ENCODE measurements around the gene HSPD1.
"Not testable (repeated sequence)": the region's sequence is repeated elsewhere in the genome, so short reads cannot be mapped to it uniquely, and the experiment has no call there.

HSPD1 gene

DNA sequence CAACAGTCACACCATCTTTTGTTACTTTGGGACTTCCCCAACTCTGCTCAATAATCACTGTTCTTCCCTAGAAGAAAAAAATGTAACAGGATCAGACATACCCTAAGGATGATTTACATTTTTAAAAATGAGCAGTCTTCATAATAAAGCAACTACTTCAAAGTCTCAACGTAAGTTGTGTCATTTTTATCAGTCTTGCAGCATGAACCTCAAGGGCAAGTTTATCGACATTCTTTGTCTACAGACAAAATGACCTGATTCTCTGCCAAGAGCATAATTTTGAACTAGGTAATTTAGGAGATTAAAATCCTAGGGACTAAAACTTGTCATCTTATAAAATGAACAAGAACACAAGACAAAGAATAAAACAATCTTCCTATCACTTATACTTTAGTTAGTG lies 2.3 kb downstream of the HSPD1 start:
- no peak for DNase-seq (ENCODE audit: low read depth, low spot score)

DNA sequence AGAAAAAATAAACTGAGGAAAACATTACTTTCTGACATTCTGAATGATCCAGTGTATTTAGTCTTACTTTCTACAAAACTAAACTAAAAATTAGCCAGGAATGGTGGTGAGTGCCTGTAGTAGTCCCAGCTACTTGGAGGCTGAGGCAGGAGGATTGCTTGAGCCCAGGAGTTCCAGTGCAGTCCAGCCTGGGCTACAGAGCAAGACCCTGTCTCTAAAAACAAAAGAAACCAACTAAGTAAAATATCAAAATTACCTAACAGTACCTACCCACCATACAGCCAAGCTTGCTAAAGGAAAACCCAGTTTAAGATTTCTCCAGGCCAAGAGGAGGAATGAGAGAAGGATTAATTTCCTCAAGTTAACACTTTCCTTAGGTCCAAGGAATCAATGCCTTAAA lies 2.9 kb downstream of the HSPD1 start:
- no peak for DNase-seq (ENCODE audit: low read depth, low spot score)

DNA sequence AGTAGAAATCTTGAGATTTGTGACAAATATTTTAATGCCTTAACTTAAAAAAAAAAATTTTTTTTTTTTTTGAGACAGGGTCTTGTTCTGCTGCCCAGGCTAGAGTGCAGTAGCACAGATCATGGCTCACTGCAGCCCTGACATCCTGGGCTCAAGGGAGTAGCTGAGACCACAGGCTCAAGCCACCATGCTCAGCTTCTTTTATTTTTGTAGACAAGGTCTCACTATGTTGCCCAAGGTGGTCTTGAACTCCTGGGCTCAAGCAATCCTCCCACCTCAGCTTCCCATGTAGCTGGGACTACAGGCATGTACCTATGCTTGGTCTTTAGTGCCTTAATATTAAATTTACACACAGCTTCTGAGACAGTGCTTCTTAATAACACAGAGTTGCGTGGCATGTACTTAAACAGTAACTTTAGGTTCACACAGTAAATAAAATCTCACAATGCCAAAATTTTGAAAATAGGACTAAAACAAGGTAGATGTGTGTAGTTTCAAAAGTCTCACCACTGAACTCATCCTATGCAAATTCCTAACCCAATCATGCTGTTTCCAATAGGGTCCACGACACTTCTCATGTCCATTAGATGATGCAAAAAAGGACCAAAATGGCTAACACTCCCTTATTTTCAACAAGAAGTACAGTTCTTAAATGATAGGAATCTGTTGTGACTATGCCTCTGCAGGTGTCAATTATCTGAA lies 4.1 kb downstream of the HSPD1 start:
- no peak for DNase-seq (ENCODE audit: low read depth, low spot score)

DNA sequence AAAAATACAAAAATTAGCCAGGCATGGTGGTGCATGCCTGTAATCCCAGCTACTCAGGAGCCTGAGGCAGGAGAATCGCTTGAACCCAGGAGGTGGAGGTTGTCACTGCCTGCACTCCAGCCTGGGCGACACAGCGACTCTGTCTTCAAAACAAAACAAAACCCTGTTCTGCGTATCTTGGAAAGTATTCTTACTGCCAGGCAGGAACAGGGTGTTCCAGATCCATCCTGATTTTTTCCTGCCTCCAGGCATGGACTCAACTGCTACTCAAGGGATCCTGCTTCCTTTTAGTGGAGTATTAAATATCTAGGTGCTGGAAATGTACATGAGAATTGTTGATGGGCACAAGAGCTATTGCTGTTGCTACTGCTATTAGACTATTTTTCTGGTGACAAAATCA lies 12.3 kb downstream of the HSPD1 start:
- DNase-seq (ENCODE audit: low read depth, low spot score) = no peak

DNA sequence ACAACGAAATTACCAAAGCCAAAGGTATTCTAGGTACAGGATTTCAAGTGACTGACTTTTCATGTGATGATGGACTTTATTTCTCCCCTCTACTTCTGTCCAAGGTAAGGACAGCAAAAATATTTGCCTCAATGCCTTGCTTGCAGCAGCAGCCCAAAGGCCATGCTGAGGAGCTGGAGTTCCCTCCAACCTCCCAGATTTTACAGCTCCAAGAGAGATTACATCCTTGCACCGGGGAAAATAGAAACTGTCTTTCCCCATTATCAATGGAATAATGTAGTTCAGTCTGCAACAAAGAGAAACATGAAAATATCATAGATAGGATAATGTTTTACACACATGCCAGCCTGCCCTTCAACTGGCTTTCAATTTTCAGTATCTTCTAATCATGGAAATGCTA lies 13.5 kb downstream of the HSPD1 start:
- no peak for DNase-seq (ENCODE audit: low read depth, low spot score)

DNA sequence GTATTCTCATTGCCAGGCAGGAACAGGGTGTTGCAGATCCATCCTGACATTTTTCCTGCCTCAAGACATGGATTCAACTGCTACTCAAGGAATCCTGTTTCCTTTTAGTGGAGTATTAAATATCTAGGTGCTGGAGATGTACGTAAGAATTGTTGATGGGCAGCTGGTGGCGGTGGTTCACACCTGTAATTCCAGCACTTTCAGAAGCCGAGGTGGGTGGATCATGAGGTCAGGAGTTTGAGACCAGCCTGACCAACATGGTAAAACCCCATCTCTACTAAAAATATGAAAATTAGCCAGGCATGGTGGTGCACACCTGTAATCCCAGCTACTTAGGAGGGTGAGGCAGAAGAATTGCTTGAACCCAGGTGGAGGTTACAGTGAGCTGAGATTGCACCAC lies 15.4 kb downstream of the HSPD1 start:
- DNase-seq (ENCODE audit: low read depth, low spot score) = not testable (repeated sequence)

DNA sequence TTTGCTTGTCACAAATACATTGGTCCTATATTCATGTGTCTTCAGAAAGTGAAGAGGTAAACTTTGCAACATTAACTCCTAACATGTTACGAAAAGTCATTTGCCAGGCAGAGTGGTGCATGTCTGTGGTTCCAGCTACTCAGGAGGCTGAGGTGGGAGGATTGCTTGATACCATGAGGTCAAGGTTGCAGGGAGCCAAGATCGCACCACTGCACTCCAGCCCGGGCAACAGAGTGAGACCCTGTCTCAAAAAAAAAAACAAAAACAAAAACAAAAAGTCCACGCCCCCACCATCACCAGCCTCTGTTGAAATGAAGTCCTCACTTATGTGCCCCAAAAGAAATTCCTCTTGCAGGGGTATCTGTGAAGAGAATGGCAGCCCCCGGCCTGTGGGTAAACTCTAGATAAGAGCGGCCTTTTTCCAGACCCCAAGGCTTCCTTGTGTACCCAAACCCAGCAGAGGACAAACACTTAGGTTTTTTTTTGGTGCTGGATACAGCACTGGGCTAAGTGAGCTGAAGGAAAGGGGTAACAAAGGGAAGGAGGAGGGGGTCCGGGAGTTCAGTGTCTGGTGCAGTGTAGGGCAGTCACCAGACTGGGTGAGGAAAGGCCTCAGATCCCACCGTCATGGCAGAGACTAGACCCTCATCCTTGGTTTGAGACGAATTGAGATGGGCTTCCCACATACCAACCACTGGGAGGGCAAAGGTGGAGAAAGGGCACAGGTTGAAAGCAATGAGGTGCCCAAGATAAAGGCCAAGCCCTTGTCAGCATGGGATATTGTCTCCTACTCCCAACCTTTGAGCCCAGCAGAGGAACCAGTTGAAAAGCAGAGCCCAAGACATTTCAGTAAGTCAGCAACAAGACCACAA lies 19.2 kb downstream of the HSPD1 start:
- no peak for DNase-seq (ENCODE audit: low read depth, low spot score)

DNA sequence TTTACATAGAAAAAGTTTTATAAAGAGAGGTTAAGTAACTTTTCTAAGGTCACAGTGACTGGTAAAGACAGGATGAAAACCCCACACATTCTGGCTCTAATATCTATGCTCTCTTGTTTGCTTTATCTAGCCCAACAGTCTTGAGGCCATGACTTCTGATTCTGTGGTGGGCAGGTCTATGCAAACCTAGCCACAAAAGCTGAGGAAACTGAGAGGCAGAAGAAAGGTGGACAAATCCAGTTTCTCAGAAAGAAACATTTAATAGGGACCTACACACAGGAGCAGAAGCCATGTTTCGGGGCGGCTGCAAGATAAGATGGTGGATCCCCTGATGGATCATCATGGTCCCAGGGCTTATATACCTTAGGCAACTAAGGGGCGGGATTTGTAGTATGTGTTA lies 21.8 kb downstream of the HSPD1 start:
- DNase-seq (ENCODE audit: low read depth, low spot score) = no peak

DNA sequence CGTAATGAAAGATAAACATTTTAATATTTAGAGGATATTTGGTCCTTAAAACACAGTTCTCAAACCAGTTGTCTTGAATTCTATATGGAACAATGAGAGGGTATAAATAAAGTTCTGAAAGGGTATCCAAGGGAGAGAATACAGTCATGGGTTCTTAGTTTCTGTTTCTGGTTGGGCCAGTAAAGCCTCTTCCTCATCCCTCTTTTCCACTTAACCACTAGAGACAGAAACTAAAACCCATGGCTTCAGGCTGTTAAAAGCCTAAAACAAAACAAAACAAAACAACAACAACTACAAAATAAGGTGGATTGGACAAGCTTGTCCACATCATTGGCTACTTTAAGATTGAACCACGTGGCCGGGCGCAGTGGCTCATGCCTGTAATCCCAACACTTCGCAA lies 27.5 kb downstream of the HSPD1 start:
- no peak for DNase-seq (ENCODE audit: low read depth, low spot score)

DNA sequence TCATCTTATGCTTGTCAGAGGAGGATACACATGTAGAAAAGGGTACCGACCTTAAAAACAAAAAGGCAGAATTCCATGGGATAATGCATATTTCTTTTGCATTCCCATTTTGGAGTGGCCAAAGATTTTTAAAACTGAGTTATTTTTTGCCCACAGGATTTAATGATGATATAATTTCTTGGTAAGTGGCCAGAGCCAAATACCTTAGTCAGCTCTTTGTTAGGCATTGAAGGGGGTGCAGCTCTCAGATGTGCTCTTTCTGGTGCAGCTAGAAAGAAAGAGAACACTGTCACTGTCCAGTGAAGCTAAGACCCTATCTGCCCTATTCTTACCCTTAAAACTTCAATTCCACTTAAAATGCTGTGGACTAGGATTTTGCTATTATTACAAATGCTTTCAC lies 35.5 kb downstream of the HSPD1 start:
- DNase-seq (ENCODE audit: low read depth, low spot score) = no peak

DNA sequence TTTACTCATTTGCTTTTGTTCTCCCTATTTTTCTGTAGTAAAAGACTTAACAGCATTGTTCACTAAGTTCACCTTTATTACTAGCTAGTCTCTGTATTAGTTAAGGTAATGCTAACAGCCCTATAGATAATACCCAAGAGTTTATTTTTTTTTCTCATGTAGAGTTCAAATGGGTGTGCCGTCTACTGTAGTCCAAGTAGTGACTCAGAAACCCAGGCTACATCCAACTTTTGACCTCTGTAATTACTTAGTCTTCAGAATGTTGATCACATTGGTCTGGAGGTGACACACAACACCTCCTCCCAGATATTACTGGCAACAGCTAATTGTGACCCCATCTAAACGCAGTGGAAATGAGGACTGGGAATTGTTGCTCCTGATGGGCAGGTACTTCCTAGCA lies 38.6 kb downstream of the HSPD1 start:
- DNase-seq (ENCODE audit: low read depth, low spot score) = no peak

DNA sequence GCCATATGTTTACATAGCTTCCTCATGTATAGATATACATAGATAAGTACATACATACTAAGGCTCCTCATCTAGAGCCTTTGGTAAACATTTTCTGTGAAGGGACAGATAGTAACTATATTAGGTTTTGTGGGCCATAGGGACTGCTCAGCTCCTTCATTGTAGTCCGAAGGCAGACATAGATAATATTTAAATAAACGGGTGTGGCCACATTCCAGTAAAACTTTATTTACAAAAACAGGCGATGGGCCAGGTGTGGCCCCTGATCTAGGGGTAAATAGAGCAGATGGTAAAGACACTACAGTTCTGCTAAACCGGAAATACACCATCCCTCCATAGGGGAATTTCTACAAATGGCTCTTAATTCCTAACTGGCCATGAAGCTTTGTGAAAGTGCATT lies 39.0 kb downstream of the HSPD1 start:
- DNase-seq (ENCODE audit: low read depth, low spot score) = no peak

DNA sequence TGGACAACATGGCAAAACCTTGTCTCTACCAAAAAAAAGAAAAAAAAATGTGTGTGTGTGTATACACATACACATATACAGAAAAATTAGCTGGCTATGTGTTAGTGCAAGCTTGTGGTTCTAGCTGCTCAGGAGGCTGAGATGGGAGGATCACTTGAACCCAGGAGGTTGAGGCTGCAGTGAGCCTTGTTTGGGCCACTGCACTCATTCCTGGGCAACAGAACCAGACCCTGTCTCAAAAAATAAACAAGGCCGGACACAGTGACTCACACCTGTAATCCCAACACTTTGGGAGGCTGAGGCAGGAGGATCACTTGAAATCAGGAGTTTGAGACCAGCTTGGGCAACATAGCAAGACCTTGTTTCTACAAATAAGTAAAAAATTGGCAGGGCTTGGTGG lies 44.2 kb downstream of the HSPD1 start:
- no peak for DNase-seq (ENCODE audit: low read depth, low spot score)

DNA sequence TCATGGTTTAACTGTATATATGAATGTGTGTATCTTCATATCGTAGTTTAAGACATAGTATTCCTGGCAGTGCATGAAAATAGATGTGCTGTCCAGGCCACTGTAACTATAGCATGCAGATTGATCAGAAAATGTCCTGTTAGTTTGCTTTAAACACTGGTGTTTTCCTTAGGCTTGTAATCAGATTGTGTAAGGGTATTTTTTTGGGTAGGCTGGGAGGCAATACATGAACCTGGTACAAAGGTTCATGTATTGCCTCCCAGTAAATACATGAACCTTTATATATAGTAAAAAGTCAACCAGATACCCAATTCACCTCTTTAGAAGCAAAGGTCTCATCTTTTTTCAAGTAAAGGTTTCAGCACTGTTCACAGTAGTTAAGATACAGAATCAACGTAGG lies 44.7 kb downstream of the HSPD1 start:
- DNase-seq (ENCODE audit: low read depth, low spot score) = no peak

DNA sequence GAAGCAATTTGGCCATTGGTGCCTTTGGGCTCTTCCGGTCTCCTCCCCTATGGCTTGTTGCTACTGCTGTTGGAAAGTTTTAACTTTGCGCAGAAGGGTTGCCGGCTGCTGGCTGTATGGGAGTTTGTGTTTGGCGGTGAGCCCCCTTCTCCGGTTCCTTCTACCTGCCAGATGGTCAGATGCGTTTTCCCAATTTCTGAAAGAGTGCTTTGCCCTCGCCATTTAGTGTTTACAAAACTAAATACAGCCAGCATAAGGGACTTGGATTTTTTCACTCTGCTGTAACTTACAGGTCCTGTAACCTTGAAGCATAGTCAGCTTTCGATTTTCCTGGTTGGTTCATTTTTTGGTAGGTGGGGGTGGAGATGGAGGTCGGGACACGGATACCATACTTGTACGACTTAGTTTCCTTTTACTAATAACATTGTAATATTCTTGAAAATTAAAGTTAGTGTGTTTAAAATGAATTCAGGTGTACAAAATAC lies 45.7 kb downstream of the HSPD1 start:
- no peak for DNase-seq (ENCODE audit: low read depth, low spot score)

DNA sequence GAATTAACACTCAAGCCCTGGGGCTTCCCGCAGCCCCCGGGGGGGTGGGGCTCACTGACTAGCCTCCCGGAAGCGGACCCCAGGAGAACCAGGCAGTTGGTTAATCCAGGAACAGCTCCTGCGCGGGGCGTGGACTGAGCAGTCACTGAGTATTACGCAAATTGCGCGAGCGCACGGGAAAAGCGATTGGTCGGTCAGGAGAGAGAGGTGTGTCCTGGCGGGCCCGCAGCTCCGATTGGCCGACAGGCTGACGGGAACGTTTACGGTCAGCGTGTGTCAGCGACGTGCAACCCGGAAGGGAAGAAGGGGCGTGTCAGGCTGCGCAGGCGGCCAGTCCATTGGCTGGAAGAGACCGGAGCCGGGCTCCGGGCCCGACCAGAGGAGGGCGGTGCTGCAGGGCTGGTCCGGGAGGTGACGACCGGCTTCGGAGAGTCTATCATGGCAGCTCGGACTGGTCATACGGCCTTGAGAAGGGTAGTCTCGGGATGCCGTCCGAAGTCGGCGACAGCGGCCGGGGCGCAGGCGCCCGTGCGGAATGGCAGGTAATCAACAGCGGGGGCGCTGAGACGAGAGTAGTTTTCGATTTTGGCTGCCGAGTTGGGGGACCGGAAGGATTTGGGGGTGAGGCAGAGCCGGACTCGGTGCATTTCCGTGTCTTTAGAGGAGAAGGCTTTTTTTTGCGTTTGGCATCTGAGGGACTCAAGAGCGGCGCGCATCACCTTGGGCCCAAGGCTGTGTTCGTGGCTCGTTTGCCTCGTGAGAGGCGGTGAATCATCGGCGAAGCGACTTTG lies 46.3 kb downstream of the HSPD1 start, which contains the start of gene COQ10B:
TSS of gene COQ10B (plus strand) at position 430 of the 791 bp plus-strand sequence. CDS start at position 439, 9 bp downstream.
- DNase-seq (ENCODE audit: low read depth, low spot score) = peak; percentile 99

DNA sequence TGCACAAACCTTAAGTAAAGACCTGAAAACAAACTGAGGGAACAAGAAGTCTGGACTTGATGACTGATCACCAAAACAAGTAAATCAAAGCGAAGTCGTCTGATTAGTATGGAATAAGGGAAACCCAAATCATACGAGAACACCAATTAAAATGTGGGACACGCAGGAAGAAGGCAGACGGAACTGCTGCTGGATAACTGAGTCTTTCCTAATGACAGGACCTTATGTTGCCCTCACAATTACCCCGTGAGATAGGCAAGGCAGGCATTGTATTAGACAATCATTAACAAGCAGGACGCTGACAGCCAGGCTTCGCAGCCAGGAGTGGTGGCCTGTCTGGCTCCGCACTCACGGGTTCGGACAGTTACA lies 46.9 kb downstream of the HSPD1 start:
- DNase-seq (ENCODE audit: low read depth, low spot score) = no peak

DNA sequence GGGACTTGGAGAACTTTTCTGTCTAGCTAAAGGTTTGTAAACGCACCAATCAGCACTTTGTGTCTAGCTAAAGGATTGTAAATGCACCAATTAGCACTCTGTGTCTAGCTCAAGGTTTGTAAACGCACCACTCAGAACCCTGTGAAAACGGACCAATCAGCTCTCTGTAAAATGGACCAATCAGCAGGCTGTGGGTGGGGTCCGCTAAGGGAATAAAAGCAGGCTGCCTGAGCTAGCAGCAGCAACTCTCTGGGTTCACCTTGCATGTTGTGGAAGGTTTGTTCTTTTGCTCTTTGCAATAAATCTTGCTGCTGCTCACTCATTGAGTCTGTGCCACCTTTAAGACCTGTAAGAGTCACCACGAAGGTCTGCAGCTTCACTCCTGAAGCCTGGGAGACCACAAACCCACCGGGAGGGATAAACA lies 48.7 kb downstream of the HSPD1 start:
- not testable (repeated sequence) for DNase-seq (ENCODE audit: low read depth, low spot score)

DNA sequence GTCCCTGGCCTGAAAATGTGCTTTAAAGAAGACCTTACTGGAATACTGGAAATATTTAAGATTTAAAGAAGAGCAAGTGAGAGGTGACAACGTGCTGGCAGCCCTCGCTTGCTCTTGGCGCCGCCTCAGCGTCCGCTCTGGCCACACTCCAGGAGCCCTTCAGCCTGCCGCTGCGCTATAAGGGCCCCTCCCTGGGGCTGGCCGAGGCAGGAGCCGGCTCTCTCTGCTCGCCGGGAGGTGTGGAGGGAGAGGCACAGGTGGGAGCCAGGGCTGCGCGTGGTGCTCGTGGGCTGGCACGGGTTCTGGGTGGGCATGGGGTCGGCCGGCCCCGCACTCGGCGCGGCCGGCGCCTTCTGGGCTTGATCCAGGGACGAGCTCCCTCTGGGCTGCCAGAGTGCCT lies 49.2 kb downstream of the HSPD1 start:
- DNase-seq (ENCODE audit: low read depth, low spot score) = no peak

DNA sequence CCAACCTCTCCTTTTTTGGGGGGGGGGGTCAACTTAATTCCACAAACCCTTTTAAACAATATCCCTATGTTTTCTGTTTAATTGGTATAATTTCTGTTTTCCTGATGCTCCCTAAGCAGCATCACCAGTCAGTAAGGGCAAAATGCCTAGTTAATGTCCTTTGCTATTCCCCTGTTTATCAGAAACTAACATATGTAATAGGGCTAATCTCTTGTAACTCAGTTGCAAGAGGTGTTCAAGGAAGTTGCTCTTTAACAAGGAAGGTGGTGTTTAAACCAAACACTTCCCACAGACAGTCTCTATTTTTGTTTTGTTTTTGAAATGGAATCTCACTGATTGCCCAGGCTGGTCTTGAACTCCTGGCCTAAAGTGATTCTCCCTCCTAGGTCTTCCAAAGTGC lies 52.8 kb downstream of the HSPD1 start:
- DNase-seq (ENCODE audit: low read depth, low spot score) = no peak

DNA sequence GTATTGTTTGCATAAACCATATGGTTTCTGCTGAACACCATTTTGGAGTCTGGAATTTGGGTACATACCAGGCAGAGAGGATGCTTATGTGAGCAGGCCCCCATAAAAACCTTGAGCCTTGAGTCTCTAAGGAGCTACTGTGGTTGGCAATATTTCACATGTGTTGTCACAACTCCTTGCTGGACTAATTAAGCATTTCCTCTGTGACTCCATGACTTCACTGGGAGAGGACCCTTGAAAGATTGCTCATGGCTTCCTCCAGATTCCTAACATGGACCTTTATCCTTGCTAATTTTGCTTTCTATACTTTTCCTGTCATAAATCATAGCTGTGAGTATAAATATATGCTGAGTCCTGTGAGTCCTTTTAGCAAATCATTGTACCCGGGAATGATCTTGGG lies 53.9 kb downstream of the HSPD1 start:
- DNase-seq (ENCODE audit: low read depth, low spot score) = no peak

DNA sequence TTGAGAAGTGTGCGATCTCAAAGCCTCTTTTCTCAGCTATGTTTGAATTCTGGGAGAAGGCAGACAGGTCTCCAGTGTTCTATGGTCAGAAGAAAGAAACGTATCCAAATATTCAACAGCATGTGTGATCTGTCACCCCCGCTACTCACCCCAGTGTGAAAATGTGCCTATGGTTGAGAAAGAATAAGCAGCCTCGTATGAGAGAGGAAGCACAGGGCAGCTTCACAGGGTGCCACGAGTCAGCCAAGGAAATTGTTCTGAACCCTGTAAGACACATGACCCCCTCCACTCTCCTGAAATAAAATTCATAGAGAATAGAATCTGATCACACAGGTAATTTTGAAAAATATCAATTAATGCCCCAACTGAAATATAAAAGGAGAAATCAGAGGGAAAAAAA lies 56.8 kb downstream of the HSPD1 start:
- DNase-seq (ENCODE audit: low read depth, low spot score) = no peak
